NCI-H524 treated with DMSO at 0.1 percent for 48 hours (cell line): ENCODE measurements around the gene ACE.
A peak's percentile ranks its signal among the peaks of the same experiment; 100 is the strongest.

Source experiments
- DNase-seq: peaks from one replicate; lab custom pipeline; 2025; lab: John Stamatoyannopoulos, UW

Gene ACE

DNA sequence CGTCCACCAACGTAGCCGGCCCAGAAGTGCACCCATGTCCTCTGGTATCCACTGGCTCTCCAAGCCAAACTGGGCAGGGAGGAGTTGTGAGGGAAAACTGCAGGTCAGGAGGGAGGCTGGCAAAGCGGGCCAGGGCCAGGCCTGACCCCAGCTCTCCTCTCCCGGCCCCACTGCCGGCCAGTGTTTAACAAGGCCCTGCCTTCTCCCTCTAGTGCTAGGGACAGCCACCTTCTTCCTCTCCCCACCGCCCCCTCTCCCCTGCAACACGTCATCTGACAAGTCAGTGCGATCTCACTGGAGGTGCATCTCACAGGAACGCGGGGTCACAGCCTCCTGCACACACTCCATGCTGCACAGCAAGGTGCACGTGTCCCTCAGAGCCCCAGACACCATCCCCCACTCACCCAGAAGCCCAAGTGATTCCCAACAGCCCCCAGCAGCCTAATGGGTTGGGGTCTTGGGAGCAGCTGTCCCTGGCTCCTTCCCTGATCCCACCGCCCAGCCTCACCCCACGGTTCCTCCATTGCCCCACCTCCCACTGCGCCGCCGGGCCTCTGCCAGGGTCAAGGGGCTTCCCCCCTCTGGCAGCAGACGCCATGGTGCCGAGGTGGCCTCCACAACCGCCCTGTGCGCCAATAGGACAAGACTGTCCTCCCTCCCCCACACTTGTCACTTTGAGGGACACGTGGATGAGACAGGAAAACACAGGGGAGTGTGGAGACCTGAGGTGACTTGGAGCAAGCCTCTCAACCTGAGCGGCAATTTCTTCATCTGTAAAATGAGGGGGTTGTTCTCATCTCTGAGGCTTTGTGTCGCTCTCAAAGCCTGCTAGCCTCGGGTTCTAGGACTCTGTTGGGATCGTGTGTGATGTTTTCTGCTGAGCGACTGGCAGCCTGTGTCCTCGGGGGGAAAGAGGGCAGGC lies 1.1 kb upstream of the ACE start:
- DNase-seq = no peak

DNA sequence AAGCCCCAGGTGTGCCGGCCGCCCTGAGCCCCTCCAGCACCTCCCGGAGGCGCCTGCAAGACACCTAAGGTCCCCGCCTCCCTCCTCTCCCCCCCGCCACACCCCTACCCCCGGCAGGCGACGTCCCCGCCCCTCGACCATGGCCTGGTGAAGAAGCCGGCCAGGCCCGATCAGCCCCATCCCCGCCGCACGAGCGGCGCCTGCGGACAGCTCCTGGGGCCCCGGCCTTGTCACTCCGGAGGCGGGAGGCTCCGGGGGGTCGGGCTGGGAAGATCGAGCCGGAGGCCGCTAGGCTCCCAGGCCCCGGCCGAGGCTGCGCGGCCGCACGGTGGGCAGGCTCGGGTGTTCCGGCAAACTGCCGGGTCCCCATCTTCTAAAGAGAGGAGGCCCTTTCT lies 405 bp upstream of the ACE start:
- DNase-seq = no peak

DNA sequence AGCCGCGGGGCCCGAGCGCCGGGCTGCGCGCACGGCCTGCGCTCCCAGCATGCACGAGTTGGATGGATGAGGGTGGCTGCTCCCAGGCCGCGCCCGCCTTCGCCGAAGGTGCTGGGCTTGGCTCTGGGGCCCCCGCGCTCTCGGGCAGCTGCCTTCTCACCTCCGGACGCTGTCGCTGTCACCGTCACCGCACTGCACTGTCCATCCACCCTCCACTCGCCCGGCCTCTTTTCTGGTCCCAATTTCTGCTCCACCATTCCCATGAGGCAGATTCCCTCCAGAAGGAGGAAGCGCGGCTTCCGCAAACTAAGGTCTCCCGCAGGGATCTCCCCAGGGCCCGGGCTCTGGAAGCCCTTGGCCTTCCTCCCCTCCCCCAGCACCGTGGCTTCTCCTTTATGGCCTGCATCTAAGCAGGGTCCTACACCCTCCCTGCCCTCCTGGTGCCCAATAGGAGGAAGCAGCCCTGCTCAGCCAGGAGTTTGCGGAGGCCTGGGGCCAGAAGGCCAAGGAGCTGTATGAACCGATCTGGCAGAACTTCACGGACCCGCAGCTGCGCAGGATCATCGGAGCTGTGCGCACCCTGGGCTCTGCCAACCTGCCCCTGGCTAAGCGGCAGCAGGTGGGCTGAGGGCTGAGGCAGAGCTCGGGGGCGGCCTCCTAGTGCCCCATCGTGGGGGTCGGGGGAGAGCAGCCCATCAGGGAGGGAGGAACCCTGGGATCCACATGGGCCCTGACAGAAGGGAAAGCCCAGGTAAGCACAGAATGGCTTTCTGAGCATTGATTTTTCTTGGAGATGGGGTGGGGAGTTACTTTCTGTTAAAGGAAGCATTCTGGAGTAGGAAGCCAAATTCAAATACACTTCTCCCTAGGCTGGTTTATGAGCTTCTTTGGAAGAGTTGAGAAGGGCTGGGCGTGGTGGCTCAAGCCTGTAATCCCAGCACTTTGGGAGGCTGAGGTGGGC lies 899 bp downstream of the ACE start:
- DNase-seq = no peak

DNA sequence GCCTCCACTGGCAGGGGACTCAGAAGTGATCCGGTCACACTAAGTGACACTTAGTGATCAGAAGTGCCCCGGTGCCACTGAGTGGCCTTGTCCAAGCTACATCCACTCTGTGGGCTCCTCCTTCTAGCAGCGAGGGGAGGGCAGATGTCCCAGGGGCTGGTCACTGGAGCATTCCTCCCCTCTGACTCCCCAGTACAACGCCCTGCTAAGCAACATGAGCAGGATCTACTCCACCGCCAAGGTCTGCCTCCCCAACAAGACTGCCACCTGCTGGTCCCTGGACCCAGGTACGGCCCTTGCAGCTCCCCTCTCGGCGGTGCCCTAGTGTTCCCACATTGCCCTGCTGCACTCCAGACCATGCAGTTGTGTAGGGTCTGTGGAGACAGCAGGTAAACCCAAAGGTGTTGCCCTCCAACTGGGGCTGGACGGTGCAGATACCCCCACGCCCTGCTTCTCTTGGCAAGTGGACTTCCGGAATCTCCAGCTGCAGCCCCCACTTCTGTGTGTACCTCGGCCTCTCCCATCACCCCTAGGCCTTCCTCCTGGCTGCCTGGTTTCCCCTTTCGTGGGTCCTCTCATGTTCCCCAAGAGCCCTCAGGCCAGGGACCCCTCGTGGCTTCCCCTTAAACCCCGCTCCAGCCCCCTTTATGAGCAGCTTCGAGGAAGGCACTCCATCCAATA lies 2.1 kb downstream of the ACE start:
- DNase-seq = peak; percentile 18

DNA sequence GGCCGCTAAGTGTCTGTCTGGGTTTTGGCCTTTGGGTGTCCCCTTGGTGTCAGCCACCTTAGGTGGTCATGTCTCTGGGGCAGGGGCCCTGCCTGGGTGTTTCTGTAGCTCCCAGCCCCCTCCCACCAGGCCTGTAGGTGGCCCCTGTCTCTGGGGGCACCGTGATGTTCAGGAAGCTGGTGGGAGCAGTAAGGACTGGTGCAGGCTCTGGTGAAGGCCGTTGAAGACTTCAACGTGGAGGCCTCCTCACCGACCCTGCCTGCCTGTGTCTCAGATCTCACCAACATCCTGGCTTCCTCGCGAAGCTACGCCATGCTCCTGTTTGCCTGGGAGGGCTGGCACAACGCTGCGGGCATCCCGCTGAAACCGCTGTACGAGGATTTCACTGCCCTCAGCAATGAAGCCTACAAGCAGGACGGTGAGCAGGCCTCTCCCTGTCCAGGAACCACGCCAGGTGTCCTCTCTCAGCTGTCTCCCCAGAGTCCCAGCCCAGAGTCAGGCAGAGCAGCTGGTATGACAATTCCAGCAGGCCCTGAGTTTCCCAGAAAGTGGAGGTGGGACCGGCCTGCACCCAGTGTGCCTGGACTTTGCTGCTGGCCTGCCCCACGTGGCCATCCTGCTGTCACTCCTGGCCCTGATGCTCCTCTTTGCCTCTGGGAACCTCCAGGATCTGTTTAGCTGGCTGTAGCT lies 2.8 kb downstream of the ACE start:
- DNase-seq = no peak

DNA sequence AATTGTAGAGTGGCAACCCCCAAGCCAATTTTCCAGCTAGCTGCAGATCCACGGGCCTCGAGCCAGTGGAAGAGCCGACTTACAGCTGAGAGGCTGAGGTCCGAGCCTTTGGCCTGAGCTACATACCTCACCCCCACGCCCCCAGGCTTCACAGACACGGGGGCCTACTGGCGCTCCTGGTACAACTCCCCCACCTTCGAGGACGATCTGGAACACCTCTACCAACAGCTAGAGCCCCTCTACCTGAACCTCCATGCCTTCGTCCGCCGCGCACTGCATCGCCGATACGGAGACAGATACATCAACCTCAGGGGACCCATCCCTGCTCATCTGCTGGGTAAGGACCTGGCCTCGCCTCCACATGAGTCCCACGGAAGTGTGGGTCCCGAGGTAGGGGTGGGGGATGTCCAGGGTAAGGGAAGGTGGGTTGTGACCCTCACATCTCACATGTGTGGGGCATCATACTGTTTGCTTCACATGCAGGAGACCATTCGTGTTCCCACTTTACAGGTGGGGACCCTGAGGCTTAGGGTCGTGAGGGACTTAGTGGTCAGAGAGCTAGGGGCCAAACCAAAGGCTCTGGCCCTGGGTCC lies 3.4 kb downstream of the ACE start:
- DNase-seq = no peak

DNA sequence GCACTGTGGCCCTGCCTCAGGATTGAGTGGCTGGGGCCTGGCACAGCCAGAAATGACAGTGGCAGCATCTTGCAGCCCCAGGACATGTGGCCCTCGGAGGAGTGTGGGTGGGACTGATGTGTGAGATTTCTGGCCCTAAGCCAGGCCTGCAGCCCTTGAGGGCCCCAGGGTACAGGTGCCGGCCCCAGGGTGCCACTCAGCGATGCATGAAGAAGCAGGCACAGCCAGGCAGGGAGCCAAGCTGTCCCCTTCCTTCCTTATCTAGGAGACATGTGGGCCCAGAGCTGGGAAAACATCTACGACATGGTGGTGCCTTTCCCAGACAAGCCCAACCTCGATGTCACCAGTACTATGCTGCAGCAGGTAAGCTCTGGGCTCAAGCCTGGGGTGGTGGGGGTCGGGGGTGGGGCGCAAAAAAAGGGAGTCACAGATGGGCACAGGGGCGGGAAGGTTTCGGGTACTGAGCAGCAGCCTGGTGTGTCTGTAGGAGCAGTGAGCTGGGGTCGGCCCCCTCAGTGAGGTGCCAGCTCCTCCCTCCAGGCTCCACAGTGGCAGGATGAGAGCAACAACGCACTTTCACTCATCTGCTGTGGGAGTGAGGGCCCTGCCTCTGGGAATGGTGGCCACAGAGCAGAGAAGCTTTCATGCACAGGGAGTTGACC lies 4.1 kb downstream of the ACE start:
- DNase-seq = peak; percentile 97

DNA sequence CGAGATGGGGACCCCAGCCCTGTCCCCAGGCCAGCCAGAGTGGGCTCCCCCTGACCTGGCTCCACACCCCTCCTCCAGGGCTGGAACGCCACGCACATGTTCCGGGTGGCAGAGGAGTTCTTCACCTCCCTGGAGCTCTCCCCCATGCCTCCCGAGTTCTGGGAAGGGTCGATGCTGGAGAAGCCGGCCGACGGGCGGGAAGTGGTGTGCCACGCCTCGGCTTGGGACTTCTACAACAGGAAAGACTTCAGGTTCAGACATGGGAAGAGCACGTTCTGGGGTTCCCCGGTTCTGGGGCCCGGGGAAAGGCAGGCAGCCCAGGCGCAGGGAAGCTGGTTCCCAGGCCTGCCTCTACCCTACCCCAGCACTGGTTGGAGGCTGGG lies 4.6 kb downstream of the ACE start:
- DNase-seq = no peak

DNA sequence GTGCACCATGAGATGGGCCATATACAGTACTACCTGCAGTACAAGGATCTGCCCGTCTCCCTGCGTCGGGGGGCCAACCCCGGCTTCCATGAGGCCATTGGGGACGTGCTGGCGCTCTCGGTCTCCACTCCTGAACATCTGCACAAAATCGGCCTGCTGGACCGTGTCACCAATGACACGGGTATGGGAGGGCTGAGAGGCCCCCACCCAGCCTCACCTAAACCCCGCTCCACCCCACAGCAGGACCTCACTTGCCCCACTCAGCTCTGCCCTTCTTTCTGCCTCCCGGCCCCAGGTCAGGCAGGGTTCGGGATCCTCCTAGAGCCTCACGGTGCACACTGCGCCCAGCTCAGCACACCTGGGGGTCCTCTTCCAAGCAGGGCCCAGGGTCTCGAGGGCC lies 5.6 kb downstream of the ACE start:
- no peak for DNase-seq

DNA sequence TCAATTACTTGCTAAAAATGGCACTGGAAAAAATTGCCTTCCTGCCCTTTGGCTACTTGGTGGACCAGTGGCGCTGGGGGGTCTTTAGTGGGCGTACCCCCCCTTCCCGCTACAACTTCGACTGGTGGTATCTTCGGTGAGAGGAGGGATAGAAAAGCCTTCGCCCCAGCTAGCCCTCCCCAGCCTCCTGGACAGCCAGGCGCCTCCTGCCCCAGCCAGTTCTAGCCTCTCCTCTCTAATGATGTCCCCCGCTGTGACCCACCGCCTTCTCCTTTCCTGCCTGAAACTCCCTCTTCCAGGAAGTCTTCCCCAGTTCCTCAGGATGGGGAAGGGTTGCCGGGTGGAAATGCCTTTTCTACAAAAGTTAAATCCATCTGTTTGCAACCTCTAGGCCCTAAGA lies 6.2 kb downstream of the ACE start:
- DNase-seq = no peak

DNA sequence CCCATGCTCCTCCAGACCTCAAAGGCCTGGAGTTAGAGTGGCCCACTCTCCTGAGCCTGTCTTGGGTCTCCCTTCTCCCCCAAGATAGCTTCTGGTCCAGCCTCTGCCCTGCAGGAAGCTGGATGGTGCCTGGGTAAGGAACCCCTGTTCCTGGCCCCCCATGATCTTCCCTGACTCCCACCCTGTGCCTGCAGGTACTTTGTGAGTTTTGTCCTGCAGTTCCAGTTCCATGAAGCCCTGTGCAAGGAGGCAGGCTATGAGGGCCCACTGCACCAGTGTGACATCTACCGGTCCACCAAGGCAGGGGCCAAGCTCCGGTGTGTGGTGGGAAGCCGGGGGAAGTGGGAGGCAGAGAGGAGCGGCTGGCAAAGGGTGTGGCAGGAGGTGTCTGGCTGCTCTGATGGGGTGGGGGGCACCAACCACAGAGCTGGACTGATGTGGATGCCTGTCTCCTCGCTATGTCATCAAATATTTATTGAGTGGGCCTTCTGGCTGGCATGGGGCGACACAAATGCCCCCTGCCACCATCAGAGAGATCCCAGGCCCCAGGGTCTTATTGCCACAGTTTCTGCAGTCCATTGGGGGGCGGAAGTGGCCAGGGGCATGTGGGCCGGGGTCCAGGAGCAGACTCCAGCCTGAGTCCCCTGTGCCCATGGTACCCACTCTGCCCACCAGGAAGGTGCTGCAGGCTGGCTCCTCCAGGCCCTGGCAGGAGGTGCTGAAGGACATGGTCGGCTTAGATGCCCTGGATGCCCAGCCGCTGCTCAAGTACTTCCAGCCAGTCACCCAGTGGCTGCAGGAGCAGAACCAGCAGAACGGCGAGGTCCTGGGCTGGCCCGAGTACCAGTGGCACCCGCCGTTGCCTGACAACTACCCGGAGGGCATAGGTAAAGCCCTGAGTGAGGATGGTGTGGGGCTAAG lies 7.1 kb downstream of the ACE start:
- no peak for DNase-seq

DNA sequence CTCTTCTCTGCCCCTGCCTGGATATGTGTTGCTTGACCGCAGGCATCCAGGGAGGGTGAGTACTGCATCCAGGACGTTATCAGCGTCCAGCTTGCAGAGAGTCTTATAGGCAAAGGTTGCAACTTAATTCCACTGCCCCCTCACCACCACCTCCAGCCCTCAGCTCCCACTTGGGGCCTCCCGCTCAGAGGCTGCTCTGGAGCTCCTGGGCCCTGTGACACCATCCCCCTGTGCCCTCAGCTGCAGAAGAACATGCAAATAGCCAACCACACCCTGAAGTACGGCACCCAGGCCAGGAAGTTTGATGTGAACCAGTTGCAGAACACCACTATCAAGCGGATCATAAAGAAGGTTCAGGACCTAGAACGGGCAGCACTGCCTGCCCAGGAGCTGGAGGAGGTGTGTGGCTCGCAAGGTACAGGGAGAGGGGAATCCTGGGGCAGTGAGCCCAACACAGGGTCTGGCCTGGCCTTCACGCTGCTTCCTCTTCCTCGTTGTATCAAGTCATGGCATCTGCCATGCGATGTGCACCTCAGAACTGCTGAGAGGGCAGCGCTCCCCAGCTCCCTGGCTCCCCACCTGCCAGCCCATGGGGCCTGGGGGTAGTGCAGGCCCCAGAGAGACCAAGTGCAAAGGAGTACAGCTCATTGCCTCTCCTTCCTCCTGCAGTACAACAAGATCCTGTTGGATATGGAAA lies 9.6 kb downstream of the ACE start:
- no peak for DNase-seq

DNA sequence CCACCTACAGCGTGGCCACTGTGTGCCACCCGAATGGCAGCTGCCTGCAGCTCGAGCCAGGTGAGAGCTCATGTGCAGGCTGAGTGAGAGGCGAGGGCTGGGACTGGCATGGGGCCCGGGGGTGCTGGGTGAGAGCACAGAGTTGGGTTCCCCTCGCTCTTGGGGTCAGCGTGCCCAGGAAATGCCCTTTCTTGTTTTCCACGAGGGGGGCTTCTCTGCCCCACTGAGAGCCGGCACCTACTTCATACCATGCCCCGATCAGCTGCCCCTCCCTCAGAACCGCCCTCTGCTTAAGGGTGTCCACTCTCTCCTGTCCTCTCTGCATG lies 10.1 kb downstream of the ACE start:
- DNase-seq = no peak

DNA sequence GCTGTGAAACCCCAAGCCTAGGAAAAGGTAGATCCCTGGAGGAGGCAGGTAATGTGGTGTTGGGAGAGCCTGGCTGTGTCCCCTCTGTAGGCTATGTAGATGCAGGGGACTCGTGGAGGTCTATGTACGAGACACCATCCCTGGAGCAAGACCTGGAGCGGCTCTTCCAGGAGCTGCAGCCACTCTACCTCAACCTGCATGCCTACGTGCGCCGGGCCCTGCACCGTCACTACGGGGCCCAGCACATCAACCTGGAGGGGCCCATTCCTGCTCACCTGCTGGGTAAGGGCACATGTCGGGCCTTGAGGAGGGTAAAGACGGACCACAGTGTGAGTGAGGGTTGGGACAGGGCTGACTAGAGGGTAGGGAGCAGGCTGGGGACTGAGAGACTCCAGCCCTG lies 12.0 kb downstream of the ACE start:
- no peak for DNase-seq

DNA sequence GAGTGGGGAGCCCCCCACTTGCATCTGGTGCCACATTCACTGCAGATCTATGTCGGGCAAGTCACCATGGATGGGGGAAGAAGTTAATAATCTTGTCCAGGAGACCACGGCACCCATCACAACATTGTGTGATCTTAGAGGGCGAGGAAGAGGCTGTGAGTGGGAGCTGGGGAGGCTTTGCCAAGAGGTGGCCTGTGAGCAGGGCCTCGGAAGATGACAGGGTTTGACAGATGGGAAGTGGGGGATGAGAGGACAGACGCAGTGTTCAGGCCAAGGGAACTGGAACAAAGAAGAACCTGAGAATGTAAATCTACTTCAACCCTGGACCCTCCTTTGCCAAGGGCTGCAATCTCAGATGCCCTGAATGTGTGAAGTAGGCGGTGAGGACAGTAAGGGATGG lies 12.4 kb downstream of the ACE start:
- DNase-seq = no peak

DNA sequence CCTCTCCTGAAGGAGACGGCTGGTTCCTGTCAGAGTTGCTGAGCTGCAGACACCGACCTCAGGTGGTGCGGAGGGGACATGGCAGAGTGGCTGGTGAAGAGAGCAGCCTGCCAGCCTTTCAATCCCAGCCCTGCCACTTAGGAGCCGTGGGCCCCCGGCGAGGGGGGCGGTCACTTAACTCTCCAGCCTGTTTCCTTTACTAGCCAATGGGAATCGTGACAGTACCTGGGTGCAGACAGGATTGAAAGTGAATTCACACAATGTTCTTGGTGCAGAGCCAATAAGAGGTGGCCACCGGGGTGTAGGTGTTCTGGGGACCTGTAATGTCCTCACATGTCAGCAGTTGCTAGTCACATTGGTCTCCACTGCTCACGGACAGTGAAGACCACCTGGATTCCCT lies 13.5 kb downstream of the ACE start:
- DNase-seq = peak; percentile 52

DNA sequence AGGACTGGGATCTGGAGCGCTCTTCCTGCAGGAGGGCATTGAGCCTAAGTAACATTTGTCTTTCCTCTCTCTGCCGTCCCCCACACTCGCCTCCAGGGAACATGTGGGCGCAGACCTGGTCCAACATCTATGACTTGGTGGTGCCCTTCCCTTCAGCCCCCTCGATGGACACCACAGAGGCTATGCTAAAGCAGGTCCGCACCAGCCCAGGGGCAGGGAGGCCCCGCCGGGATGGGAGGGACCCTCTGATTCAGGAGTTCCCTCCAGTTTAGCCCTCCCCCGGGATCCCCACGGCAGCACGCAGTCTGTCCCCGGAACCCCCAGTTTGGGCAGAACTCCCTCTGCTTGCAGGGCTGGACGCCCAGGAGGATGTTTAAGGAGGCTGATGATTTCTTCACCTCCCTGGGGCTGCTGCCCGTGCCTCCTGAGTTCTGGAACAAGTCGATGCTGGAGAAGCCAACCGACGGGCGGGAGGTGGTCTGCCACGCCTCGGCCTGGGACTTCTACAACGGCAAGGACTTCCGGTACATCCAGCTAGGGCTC lies 14.1 kb downstream of the ACE start:
- no peak for DNase-seq

DNA sequence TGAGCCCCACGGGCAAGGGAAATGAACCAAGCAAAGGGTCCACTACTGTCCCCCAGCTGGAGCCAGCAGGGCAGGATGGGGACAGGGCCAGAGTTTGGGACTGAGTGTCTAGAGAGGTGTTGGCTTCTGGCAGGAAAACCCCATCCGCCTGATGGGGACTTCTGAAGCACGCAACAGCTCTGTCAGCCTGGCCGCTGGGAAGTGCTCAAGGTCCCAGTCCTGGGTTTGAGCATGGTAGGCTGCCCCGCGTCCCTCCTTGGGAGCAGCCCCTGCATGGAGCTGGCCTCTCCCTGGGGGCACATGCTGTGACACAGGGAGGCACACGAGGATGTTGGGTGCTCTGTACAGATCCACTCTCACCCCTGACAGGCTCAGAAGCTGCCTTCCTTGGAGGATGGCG lies 14.6 kb downstream of the ACE start:
- DNase-seq = no peak

DNA sequence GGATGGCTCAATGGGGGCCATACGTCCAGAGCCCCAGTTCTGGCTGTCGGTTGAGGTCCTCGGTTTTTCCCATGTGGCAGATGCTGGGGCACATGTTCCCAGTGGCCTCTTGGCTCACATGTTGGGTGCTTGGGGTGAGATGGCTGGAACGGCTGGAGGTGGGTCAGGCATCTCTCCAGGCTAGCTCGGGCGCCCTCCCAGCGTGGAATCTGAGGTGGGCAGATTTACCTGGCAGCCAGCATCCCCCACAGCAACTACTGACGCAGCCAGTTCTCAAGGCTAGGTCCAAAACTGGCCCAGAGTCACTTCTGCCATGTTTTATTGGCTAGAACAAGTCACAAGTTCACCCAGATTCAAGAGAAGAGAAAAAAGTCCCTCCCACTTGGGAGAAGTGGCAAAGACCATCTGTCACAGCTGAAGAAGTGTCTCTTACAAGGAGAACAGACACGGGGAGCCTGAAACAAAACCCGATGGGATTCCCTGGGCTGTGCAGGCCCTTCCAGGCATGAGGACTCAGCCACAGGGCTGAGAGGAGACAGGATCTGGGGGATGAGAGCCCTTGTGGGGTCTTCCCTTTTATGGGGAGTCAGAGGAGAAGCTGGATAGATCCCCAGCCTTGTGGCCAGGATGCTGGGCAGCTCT lies 15.2 kb downstream of the ACE start:
- DNase-seq = peak; percentile 94
